ENCODE measurements around the gene OGDH.

OGDH gene

DNA sequence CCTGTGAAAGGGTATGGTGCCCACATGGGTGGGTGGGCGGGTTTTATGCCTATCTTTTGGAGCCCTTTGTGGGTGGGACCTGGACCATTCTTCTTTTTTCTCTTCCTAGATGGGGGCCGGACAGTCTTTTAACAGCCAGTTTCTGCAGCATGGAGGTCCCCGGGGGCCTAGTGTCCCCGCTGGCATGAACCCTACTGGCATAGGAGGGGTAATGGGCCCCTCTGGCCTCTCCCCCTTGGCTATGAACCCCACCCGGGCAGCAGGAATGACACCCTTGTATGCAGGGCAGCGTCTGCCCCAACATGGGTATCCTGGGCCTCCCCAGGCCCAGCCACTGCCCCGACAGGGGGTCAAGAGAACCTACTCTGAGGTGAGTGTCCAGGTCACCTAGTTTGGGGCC is 151.3 kb downstream of the OGDH start:
- Mint-ChIP-seq H3K27ac (no peak overlapping the region), H3K27me3 (ENCODE audit: low read depth, poor library complexity) (peaks cover 3% of the 10 kb centered on the region), H3K36me3 (ENCODE audit: low read depth) (peaks cover 10% of the 10 kb centered on the region), H3K4me1 (no peaks in the 10 kb centered on the region), H3K9me3 (no peaks in the 10 kb centered on the region), H3K4me3 (no peak overlapping the region)
- no peak for DNase-seq
- TF ChIP-seq, protein P1, sequence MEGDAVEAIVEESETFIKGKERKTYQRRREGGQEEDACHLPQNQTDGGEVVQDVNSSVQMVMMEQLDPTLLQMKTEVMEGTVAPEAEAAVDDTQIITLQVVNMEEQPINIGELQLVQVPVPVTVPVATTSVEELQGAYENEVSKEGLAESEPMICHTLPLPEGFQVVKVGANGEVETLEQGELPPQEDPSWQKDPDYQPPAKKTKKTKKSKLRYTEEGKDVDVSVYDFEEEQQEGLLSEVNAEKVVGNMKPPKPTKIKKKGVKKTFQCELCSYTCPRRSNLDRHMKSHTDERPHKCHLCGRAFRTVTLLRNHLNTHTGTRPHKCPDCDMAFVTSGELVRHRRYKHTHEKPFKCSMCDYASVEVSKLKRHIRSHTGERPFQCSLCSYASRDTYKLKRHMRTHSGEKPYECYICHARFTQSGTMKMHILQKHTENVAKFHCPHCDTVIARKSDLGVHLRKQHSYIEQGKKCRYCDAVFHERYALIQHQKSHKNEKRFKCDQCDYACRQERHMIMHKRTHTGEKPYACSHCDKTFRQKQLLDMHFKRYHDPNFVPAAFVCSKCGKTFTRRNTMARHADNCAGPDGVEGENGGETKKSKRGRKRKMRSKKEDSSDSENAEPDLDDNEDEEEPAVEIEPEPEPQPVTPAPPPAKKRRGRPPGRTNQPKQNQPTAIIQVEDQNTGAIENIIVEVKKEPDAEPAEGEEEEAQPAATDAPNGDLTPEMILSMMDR (IDR thresholded peaks at IDR 0.05), result no peak

Data from nephron progenitor cell (in vitro differentiated cells).